Measurements from ENCODE around the gene COL20A1. TPM values are rescaled to one million over a fixed set of nuclear protein-coding genes. Genes with fewer than 3 reads are reported as not detected.

Gene COL20A1
- total RNA-seq, 3 donors from 2014 or later = not detected

DNA sequence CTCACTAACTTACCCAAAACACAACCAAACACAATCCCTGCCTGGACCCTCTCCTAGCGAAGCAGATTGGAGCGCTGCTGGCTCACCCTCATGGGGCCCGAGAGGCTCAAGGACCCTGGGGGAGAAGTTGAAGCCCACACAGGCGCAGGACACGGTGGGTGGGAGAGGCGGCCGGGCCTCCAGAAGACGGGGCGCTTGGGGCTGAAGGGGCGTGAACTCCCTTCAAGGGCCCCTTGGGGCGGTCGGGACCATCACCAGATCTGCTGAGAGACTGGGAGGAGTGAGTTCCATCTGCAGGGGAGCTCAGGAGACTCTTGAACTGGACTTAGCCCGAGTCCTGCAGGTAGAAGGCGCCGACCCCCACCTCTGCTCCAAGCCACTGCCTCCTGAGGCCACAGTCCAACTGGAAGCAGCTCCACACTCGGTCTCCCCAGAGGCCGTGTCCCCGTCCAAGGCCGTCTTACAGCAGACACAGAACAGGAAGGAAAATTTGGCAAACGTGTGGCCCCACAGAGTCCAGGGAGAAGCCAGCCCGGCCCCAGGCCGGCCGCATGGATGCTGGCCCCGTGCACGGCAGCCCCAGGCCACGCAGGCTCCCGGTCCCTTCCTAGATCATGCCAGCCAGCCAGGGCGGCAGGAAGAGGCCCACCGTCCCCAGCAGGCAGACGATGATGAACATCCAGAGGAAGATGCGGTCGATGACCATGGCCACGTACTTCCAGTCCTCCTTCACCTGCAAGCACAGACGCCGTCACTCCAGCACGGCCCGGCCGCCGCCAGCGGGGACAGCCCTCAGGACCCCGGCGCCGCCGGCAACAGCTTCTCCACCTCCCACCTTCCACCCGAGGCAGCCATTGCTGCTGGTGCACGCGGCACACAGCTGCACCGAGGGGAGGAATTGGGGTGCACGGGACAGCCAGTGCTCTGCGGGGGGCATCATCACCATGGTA, 53.4 kb downstream of the COL20A1 start:
- DNase-seq (ENCODE audit: low spot score in 2 of 2) = no peak
- intact Hi-C loops (cut with DNase I; ENCODE audit: low total_unique reads) = no loop called here
- peaks cover 0 to 56% of the 10 kb centered on the region in 2 donors for H3K27me3 ChIP-seq
- H3K4me1 ChIP-seq = no peaks in the 10 kb centered on the region
- H3K9me3 ChIP-seq = no peaks in the 10 kb centered on the region
- TF ChIP-seq, protein P1, sequence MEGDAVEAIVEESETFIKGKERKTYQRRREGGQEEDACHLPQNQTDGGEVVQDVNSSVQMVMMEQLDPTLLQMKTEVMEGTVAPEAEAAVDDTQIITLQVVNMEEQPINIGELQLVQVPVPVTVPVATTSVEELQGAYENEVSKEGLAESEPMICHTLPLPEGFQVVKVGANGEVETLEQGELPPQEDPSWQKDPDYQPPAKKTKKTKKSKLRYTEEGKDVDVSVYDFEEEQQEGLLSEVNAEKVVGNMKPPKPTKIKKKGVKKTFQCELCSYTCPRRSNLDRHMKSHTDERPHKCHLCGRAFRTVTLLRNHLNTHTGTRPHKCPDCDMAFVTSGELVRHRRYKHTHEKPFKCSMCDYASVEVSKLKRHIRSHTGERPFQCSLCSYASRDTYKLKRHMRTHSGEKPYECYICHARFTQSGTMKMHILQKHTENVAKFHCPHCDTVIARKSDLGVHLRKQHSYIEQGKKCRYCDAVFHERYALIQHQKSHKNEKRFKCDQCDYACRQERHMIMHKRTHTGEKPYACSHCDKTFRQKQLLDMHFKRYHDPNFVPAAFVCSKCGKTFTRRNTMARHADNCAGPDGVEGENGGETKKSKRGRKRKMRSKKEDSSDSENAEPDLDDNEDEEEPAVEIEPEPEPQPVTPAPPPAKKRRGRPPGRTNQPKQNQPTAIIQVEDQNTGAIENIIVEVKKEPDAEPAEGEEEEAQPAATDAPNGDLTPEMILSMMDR (IDR thresholded peaks at IDR 0.05) = no peak
- TF ChIP-seq POLR2AphosphoS5 (IDR thresholded peaks at IDR 0.05) (no peak), POLR2A (IDR thresholded peaks at IDR 0.05) (no peak)
- H3K27ac ChIP-seq = no peak overlapping the region
- H3K36me3 ChIP-seq = no peaks in the 10 kb centered on the region
- no peak overlapping the region for H3K4me3 ChIP-seq

DNA sequence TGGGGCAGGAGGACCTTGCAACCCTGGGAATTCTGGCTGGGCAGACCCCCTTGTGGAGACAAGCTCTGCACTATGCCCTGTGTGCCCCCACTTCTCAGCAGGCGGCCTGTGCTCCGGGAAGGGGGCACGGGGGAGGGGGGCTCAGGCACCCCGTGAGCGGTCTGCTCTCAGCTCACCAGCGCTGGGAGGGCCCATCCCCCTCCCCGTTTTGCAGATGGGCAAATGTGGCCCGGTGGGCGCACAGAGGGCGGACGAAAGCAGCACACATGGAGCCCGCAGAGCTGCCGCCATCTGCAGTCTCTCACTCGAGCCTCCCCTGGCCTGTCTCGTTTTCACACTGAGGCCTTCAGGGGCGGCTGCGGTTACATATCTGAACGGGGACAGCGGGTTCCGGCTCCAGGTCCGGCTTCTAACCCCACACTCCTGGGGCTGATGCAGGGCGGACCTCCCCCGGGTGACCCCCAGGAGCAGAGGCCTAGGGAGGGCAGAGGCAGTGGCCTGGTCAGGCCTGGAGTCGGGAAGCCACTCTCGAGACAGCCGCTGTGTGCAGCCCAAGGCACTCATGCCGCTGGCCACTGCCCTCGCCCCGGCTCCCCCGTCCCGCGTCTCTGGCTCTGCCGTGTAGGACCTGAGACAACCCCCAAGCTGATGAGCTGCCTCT, 54.2 kb downstream of the COL20A1 start:
- Histone ChIP-seq H3K4me3 (no peak overlapping the region), H3K27me3 (peaks cover 0 to 56% of the 10 kb centered on the region in 2 donors), H3K36me3 (no peaks in the 10 kb centered on the region), H3K27ac (no peak overlapping the region), H3K4me1 (no peaks in the 10 kb centered on the region), H3K9me3 (no peaks in the 10 kb centered on the region)
- intact Hi-C loops (cut with DNase I; ENCODE audit: low total_unique reads) = no loop called here
- no peak for DNase-seq (ENCODE audit: low spot score in 2 of 2)
- TF ChIP-seq, protein P1 (IDR thresholded peaks at IDR 0.05) = no peak
- TF ChIP-seq POLR2AphosphoS5 (IDR thresholded peaks at IDR 0.05) = no peak
- no peak for TF ChIP-seq POLR2A (IDR thresholded peaks at IDR 0.05)

DNA sequence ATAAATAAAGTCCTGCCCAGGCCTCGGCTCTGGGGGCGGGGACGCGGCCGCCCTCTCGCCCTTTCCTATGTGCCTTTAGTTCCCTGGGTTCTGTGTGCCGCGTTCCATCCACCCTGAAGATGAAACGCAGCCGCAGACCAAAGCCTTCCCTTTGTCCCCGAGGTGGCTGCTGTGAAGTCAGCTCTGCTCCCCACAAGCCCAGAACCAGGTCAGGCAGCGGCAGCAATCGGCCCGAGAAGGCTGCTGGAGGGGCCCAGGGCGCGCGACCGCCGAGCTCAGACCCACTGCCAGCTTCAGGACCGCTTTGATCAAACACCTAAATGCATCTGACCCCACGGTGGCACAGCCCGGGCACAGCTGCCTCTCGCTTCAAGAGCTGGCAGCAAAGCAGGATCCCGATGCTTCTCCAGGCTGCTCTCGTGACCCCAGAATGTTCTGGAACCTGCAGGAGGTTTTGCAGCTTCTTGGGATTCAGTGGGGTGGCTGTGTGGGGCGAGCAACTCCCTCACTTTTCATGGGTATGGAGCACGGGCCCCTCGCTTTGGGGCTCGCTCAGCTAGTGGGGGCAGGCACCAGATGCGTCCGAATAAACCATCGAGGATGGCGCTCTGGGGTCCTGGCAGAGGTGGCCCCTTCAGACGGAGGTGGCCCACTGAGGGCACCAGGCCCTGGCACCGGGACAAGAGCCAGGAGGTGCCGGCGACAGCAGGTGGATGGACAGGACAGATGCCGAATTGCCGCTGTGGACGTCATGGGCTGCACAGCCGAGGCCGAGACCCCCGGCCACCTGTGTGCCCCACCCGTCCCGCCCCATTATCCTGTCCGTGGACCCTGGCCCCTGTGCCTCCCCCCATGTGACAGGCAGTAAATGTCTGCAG, 55.2 kb downstream of the COL20A1 start:
- Histone ChIP-seq H3K4me1 (no peaks in the 10 kb centered on the region), H3K9me3 (no peaks in the 10 kb centered on the region), H3K36me3 (no peaks in the 10 kb centered on the region), H3K4me3 (no peak overlapping the region), H3K27ac (no peak overlapping the region), H3K27me3 (peaks cover 0 to 53% of the 10 kb centered on the region in 2 donors)
- intact Hi-C loops (cut with DNase I; ENCODE audit: low total_unique reads) = no loop called here
- no peak for DNase-seq (ENCODE audit: low spot score in 2 of 2)
- TF ChIP-seq POLR2A (IDR thresholded peaks at IDR 0.05) (no peak), POLR2AphosphoS5 (IDR thresholded peaks at IDR 0.05) (no peak)
- TF ChIP-seq, protein P1 (IDR thresholded peaks at IDR 0.05) = no peak

DNA sequence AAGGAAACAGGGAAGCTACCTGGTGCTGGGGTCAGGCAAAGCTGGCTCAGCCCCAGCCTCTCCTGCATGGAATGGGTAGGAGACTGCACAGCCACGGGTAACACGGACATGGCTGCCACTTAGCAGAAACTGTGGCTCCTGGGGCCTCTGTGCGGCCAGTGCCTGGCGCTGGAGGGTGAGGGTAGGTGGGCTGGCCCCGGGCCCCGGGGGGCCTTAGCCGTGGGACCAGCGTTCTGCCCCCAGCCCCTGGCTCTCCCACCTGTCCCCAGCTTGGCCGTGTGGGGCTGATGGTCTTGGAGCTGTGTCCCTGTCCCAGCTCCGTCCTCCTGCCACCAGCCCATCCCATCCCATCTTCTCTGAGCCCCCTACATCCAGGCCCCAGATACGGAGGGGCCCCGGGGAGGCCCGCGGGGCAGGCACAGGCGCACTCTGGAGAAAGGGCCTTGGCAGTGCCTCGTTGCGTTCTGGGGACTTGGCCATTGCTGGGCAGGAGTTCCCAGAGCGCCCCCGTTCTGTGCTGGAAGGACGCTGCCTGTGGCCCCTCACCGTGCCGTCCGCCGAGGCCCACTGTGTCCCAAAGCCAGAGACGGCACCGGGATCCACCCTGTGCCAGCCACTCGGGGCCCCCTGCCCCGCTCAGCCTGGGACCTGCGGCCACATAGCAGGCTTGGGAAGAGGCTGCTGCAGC, 56.0 kb downstream of the COL20A1 start:
- no peaks in the 10 kb centered on the region for H3K36me3 ChIP-seq
- intact Hi-C loops (cut with DNase I; ENCODE audit: low total_unique reads) = no loop called here
- H3K27ac ChIP-seq = no peak overlapping the region
- peaks cover 0 to 47% of the 10 kb centered on the region in 2 donors for H3K27me3 ChIP-seq
- no peaks in the 10 kb centered on the region for H3K4me1 ChIP-seq
- no peaks in the 10 kb centered on the region for H3K9me3 ChIP-seq
- DNase-seq (ENCODE audit: low spot score in 2 of 2) = no peak
- H3K4me3 ChIP-seq = no peak overlapping the region
- TF ChIP-seq, protein P1 (IDR thresholded peaks at IDR 0.05) = no peak
- TF ChIP-seq POLR2A (IDR thresholded peaks at IDR 0.05) (no peak), POLR2AphosphoS5 (IDR thresholded peaks at IDR 0.05) (no peak)
